PC-3 (cell line): Measurements from ENCODE around the gene TBXAS1. TPM values are rescaled to one million over a fixed set of nuclear protein-coding genes. Genes with fewer than 3 reads are reported as not detected.

Experiments used
- ATAC-seq: fragments of 200-7000 bp; cut with Tn5 transposase; 2 replicates; pipeline ENCODE4 v1.9.1; 2020; ENCODE audit warnings: mild to moderate bottlenecking, moderate library complexity
- BruUV-seq: library from RNA; stranded (reverse); fragments of 400-500 nt; replicated peaks from 2 replicates; lab custom pipeline; 2021; lab: Mats Ljungman, UMichigan
- CTCF ChIA-PET: fragments of 300-600 bp; sonication (Branson Sonifier 250); formaldehyde crosslinking; loops from one replicate; lab custom pipeline; 2022; ENCODE audit warnings: antibody characterized with exemption; lab: Charles Lee
- POLR2A ChIA-PET: fragments of 300-600 bp; sonication (Branson Sonifier 250); formaldehyde crosslinking; loops from one replicate; lab custom pipeline; 2022; ENCODE audit warnings: antibody characterized with exemption; ENCODE audit not compliant: unreplicated experiment; lab: Charles Lee
- DNase-seq: peaks from one replicate; pipeline ENCODE4 v3.0.0-alpha.2; 2015
- H2AFZ ChIP-seq: fragments of 300-600 bp; sonication (generic); 2 replicates; pipeline ENCODE4 v1.6.0; 2016; ENCODE audit warnings: antibody characterized with exemption, low read length
- H3F3A ChIP-seq: fragments of 300-600 bp; sonication (generic); one replicate; pipeline ENCODE4 v1.6.0; 2017; ENCODE audit warnings: antibody characterized with exemption, low read length, control low read depth, mild to moderate bottlenecking; ENCODE audit not compliant: unreplicated experiment
- H3K27ac ChIP-seq: fragments of 300-600 bp; sonication (generic); 2 replicates; pipeline ENCODE4 v1.5.1; 2016; ENCODE audit warnings: mild to moderate bottlenecking, low read length
- H3K27me3 ChIP-seq: fragments of 300-600 bp; sonication (generic); 2 replicates; pipeline ENCODE4 v1.6.1; 2016; ENCODE audit warnings: low read length, mixed read lengths
- H3K36me3 ChIP-seq: fragments of 300-600 bp; sonication (generic); 2 replicates; pipeline ENCODE4 v1.6.1; 2016; ENCODE audit warnings: low read depth, mixed run types, low read length, mixed read lengths
- H3K4me1 ChIP-seq: fragments of 300-600 bp; sonication (generic); 2 replicates; pipeline ENCODE4 v1.5.1; 2016; ENCODE audit warnings: low read length; ENCODE audit not compliant: insufficient read depth
- H3K4me2 ChIP-seq: fragments of 300-600 bp; sonication (generic); 2 replicates; pipeline ENCODE4 v1.6.0; 2016; ENCODE audit warnings: low read length
- H3K4me3 ChIP-seq: fragments of 300-600 bp; sonication (generic); 2 replicates; pipeline ENCODE4 v1.5.1; 2016; ENCODE audit warnings: mild to moderate bottlenecking, low read length, mixed read lengths
- H3K79me2 ChIP-seq: fragments of 300-600 bp; sonication (generic); 2 replicates; pipeline ENCODE4 v1.6.1; 2017; ENCODE audit warnings: low read length, mixed read lengths
- H3K9ac ChIP-seq: fragments of 300-600 bp; sonication (generic); 2 replicates; pipeline ENCODE4 v1.6.0; 2016; ENCODE audit warnings: mild to moderate bottlenecking, low read length
- H3K9me2 ChIP-seq: fragments of 300-600 bp; sonication (generic); replicated peaks from 2 replicates; pipeline ENCODE4 v1.6.1; 2016; ENCODE audit warnings: mixed run types, low read length, mixed read lengths
- H3K9me3 ChIP-seq: fragments of 300-600 bp; sonication (generic); 2 replicates; pipeline ENCODE4 v1.6.1; 2016; ENCODE audit warnings: low read length, mixed read lengths
- H4K20me1 ChIP-seq: fragments of 300-600 bp; sonication (generic); 2 replicates; pipeline ENCODE4 v1.6.1; 2016; ENCODE audit warnings: low read length, mixed read lengths
- EZH2 ChIP-seq: fragments of 300-600 bp; sonication (generic); IDR thresholded peaks from one replicate; pipeline ENCODE4 v1.6.1; 2017; ENCODE audit warnings: antibody characterized with exemption, mild to moderate bottlenecking, low read length; ENCODE audit not compliant: unreplicated experiment
- EZH2phosphoT487 ChIP-seq: fragments of 300-600 bp; sonication (generic); IDR thresholded peaks from 2 replicates; pipeline ENCODE4 v1.6.1; 2018; ENCODE audit warnings: mild to moderate bottlenecking, antibody characterized with exemption, low read length, borderline replicate concordance
- intact Hi-C: fragments of 100-400 bp; cut with micrococcal nuclease; formaldehyde crosslinking; loops from 2 replicates; pipeline ENCODE4 v1.9.0; 2023
- total RNA-seq: library from RNA; depleted of rRNA; stranded (reverse); fragments of >200 nt; gene quantifications from 2 replicates; pipeline ENCODE4 v1.2.3, GENCODE V29; 2014
- TF ChIP-seq, protein P1 (sequence below): fragments of 300-600 bp; sonication (generic); conservative IDR thresholded peaks from 2 replicates; pipeline ENCODE4 v1.5.1; 2017; ENCODE audit warnings: antibody characterized with exemption, low read depth, mild to moderate bottlenecking, low read length

Gene TBXAS1
- total RNA-seq, 1 experiment from 2014 or later: 21.8 TPM

- DNase-seq (no peak), ATAC-seq (no peak)
- TF ChIP-seq EZH2: no peak
- TF ChIP-seq, protein P1, sequence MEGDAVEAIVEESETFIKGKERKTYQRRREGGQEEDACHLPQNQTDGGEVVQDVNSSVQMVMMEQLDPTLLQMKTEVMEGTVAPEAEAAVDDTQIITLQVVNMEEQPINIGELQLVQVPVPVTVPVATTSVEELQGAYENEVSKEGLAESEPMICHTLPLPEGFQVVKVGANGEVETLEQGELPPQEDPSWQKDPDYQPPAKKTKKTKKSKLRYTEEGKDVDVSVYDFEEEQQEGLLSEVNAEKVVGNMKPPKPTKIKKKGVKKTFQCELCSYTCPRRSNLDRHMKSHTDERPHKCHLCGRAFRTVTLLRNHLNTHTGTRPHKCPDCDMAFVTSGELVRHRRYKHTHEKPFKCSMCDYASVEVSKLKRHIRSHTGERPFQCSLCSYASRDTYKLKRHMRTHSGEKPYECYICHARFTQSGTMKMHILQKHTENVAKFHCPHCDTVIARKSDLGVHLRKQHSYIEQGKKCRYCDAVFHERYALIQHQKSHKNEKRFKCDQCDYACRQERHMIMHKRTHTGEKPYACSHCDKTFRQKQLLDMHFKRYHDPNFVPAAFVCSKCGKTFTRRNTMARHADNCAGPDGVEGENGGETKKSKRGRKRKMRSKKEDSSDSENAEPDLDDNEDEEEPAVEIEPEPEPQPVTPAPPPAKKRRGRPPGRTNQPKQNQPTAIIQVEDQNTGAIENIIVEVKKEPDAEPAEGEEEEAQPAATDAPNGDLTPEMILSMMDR: no peak
- TF ChIP-seq EZH2phosphoT487: no peak
- Histone ChIP-seq H3K4me1 (peaks cover 6% of the 10 kb centered on the region; the same call in 1 of the 2 replicates), H3K9ac (no peak overlapping the region), H3K9me2 (no peaks in the 10 kb centered on the region), H3K4me3 (no peak overlapping the region), H3K79me2 (no peaks in the 10 kb centered on the region), H4K20me1 (no peaks in the 10 kb centered on the region), H3K27me3 (no peaks in the 10 kb centered on the region), H3K27ac (no peak overlapping the region), H3K4me2 (no peak overlapping the region), H3K9me3 (no peaks in the 10 kb centered on the region), H3K36me3 (no peaks in the 10 kb centered on the region), H2AFZ (no peak overlapping the region), H3F3A (no peaks in the 10 kb centered on the region)
- intact Hi-C loops: no loop called here
- BruUV-seq: no TSS peak
- ChIA-PET POLR2A (no interaction called here), CTCF (no interaction called here)
Measured at GRCh38 chr7:139874302-139874629, 45.2 kb downstream of the TBXAS1 start.

GRCh38 chr7:139875821-139876241, 46.8 kb downstream of the TBXAS1 start:
- Histone ChIP-seq H3F3A (no peaks in the 10 kb centered on the region), H3K4me2 (no peak overlapping the region), H3K27ac (no peak overlapping the region), H3K4me1 (peaks cover 6% of the 10 kb centered on the region; the same call in 1 of the 2 replicates), H3K27me3 (no peaks in the 10 kb centered on the region), H3K4me3 (no peak overlapping the region), H3K36me3 (no peaks in the 10 kb centered on the region), H4K20me1 (no peaks in the 10 kb centered on the region), H3K9ac (no peak overlapping the region), H2AFZ (no peak overlapping the region), H3K9me2 (no peaks in the 10 kb centered on the region), H3K9me3 (no peaks in the 10 kb centered on the region), H3K79me2 (no peaks in the 10 kb centered on the region)
- POLR2A ChIA-PET: no interaction called here
- intact Hi-C loops: no loop called here
- CTCF ChIA-PET: no interaction called here
- TF ChIP-seq, protein P1: no peak
- TF ChIP-seq EZH2phosphoT487: no peak
- no peak for TF ChIP-seq EZH2
- no TSS peak for BruUV-seq
- no peak for DNase-seq
- ATAC-seq: no peak

DNA sequence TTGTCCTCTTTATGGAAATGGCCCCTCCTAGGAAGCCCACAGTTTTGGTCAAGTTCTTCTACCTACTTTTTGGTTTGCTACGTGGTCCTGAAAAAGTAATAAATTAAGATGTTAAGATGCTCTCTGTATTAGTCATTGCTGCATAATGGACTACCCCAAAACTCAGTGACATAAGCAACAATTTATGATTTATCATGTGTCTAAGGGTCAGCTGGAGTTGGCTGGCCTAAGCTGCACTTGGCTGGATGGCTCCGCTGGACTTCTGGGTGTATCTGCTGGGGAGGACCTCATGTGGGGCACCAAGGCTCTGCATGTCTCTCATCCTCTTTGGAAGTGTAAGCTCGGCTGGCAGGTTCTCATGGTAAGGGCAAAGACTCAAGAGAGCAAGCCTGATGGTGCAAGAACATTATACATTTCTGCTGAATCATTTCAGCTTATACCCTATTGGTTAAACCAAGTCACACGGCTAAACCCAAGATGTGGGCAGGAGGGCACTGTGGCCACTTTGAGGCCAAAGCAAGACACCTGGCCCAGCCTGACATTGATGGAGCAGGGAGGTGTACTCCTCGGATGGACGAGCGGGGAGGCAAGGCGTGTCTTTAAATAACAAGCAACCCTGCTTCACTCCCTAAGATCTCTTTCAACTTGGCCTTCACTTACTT, 47.7 kb downstream of the TBXAS1 start:
- Histone ChIP-seq H3K79me2 (no peaks in the 10 kb centered on the region), H4K20me1 (no peaks in the 10 kb centered on the region), H3K4me3 (no peak overlapping the region), H3K27me3 (no peaks in the 10 kb centered on the region), H3K36me3 (no peaks in the 10 kb centered on the region), H2AFZ (no peak overlapping the region), H3K9me3 (no peaks in the 10 kb centered on the region), H3K4me1 (peaks cover 6% of the 10 kb centered on the region; the same call in 1 of the 2 replicates), H3K9ac (no peak overlapping the region), H3K4me2 (no peak overlapping the region), H3F3A (no peaks in the 10 kb centered on the region), H3K9me2 (no peaks in the 10 kb centered on the region), H3K27ac (no peak overlapping the region)
- POLR2A ChIA-PET: no interaction called here
- ATAC-seq (no peak), DNase-seq (no peak)
- CTCF ChIA-PET: no interaction called here
- intact Hi-C loops: no loop called here
- BruUV-seq: no TSS peak
- no peak for TF ChIP-seq EZH2phosphoT487
- no peak for TF ChIP-seq EZH2
- TF ChIP-seq, protein P1: no peak
